ENCODE results near the gene MALRD1. TPM values are rescaled to one million over a fixed set of nuclear protein-coding genes. Genes with fewer than 3 reads are reported as not detected.

MALRD1 gene
- total RNA-seq, result not detected in 2 replicates

DNA sequence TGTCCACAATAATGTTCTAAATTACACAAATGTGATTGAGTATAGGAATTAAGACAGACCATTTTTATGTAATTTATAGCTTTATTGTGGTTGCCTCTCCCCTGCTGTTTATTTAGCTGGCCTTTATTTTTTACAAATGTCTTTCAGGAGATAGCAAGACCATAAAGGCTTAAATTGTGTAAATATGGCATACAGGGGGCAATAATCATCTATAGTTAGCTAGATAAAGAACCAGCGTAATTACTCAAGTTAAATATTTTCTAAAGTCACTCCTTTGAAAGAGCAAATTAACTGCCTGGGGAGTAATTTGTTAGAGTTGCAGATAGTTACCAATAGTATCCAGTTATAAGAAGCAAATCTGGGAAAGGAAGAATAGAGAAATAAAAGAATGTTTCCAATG lies at the start of gene MALRD1:
Gene MALRD1 (plus strand): TSS at position 313 of the 400 bp plus-strand sequence. CDS start 138 bp downstream, outside the sequence.
- Mint-ChIP-seq H3K4me3 (no peak within 1 kb of the TSS), H3K36me3 (ENCODE audit: low read depth) (no peaks in the 10 kb centered on the region), H3K27ac (no peak within 1 kb of the TSS), H3K27me3 (ENCODE audit: insufficient read depth) (peaks cover 1% of the 10 kb centered on the region), H3K4me1 (ENCODE audit: low read depth) (no peaks in the 10 kb centered on the region), H3K9me3 (peaks cover 4% of the 10 kb centered on the region)
- DNase-seq (ENCODE audit: low spot score), result no peak
- intact Hi-C loops (cut with micrococcal nuclease), result no loop called here

DNA sequence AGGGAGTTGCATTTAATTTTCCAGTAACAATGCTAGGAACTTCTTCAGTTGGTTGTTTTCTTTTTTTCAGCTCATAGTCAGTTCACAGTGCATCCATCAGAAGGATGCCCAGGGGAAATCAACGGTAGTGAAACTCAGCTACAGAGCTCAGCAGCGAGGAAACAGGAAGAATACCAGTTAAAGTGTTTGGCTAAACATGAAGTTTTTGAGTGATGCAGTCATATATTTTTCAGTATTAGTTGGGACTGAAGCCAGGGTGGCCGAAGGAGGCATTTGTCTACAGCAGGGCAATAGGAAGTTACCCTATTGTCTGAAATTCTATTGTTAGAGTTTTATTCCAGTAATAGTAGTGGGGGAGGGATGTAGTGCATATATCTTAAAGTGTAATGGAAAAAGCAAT lies 45.3 kb upstream of the MALRD1 start:
- no peak overlapping the region for H3K4me3 Mint-ChIP-seq
- intact Hi-C loops (cut with micrococcal nuclease), result no loop called here
- H3K9me3 Mint-ChIP-seq, result peaks cover 15% of the 10 kb centered on the region
- H3K27me3 Mint-ChIP-seq (ENCODE audit: insufficient read depth), result no peaks in the 10 kb centered on the region
- no peaks in the 10 kb centered on the region for H3K4me1 Mint-ChIP-seq (ENCODE audit: low read depth)
- no peak for DNase-seq (ENCODE audit: low spot score)
- no peak overlapping the region for H3K27ac Mint-ChIP-seq
- H3K36me3 Mint-ChIP-seq (ENCODE audit: low read depth), result no peaks in the 10 kb centered on the region

DNA sequence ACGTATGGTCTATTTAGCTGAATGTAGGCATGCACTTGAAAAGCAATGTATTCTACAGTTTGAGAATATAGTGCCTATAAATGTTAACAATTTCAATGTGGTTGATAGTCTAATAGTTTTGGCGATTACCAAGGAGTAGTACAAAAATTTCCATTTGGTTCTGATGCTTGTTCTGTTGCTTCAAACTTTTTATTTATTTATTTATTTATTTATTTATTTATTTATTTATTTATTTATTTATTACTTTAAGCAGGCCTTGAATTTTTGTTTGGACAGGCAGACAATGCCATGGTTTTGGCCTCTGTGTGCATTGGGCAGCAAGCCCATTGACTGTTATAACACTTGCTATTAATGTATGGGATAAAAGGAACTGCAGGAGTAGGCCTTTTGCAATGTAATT lies 36.5 kb upstream of the MALRD1 start:
- Mint-ChIP-seq H3K27me3 (ENCODE audit: insufficient read depth) (no peaks in the 10 kb centered on the region), H3K27ac (no peak overlapping the region), H3K9me3 (peaks cover 10% of the 10 kb centered on the region), H3K4me1 (ENCODE audit: low read depth) (no peaks in the 10 kb centered on the region), H3K36me3 (ENCODE audit: low read depth) (no peaks in the 10 kb centered on the region), H3K4me3 (no peak overlapping the region)
- DNase-seq (ENCODE audit: low spot score), result no peak
- intact Hi-C loops (cut with micrococcal nuclease), result no loop called here

DNA sequence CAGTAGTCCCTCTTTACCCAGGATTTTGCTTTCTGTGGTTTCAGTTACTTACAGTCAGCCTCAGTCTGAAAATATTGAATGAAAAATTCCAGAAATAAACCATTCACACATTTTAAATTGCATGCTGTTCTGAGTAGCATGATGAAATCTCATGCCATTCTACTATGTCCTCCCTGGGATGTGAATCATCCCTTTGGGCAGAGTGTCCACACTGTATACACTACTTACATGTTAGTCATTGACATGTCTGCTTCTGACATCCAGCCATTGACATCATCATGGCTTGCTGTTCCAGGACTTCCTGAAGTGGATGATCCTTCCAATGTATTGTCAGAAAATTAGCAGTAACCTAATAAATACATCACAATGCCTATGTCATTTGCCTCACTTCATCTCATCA lies 34.6 kb upstream of the MALRD1 start:
- intact Hi-C loops (cut with micrococcal nuclease), result no loop called here
- Mint-ChIP-seq H3K27me3 (ENCODE audit: insufficient read depth) (no peaks in the 10 kb centered on the region), H3K4me3 (no peak overlapping the region), H3K36me3 (ENCODE audit: low read depth) (no peaks in the 10 kb centered on the region), H3K27ac (no peak overlapping the region), H3K9me3 (peaks cover 10% of the 10 kb centered on the region), H3K4me1 (ENCODE audit: low read depth) (no peaks in the 10 kb centered on the region)
- no peak for DNase-seq (ENCODE audit: low spot score)

DNA sequence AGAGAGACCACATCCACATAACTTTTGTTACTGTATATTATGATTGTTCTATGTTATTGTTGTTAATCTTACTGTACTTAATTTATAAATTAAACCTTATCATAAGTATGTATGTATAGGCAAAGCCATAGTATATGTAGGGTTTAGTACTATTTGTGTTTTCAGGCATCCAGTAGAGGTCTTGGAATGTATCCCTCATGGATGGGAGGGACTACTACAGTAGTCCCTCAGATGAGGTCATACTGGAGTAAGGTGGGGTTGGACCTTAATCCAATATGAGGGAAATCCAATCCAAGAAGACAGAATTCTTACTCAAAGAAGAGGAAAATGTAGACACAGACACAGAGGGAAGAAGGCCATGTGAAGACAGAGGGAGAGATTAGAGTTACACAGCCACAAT lies 34.1 kb upstream of the MALRD1 start:
- Mint-ChIP-seq H3K4me3 (no peak overlapping the region), H3K4me1 (ENCODE audit: low read depth) (no peaks in the 10 kb centered on the region), H3K36me3 (ENCODE audit: low read depth) (no peaks in the 10 kb centered on the region), H3K27me3 (ENCODE audit: insufficient read depth) (no peaks in the 10 kb centered on the region), H3K9me3 (peaks cover 10% of the 10 kb centered on the region), H3K27ac (no peak overlapping the region)
- intact Hi-C loops (cut with micrococcal nuclease), result no loop called here
- no peak for DNase-seq (ENCODE audit: low spot score)

DNA sequence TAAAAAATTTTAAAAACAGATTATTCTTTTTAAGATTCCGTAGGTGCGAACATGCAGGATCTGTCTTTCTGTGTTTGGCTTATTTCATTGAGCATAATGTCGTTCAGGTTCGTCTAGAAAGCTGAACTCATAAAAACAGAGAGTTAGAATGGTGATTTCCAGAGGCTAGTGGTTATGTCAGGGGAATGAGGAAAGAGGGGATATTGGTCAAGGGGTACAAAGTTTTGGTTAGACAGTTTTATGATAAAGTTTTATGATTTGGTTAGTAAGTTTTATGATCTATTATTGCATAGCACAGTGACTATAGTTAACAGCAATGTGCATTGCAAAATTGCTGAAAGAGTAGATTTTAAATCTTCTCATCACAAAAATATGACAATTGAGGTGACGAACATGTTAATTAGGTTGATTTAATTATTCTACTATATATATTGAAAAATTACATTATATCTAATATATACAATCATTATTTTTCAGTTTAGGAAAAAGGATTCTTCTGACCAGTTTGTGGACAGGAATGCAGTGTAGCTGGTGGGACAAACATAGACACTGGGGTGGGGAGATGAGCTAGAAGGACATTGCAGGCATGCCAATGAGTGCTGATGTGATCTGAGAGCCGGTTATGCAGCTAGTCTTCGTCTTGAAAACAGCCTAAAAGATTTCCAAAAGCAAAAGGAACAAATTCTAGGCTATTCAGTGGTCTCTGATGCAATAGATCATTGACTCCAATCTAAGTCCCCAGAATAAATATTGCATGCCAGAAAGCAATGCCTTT lies 31.3 kb upstream of the MALRD1 start:
- Mint-ChIP-seq H3K4me3 (no peak overlapping the region), H3K27ac (no peak overlapping the region), H3K9me3 (peaks cover 5% of the 10 kb centered on the region), H3K27me3 (ENCODE audit: insufficient read depth) (no peaks in the 10 kb centered on the region), H3K4me1 (ENCODE audit: low read depth) (no peaks in the 10 kb centered on the region), H3K36me3 (ENCODE audit: low read depth) (no peaks in the 10 kb centered on the region)
- intact Hi-C loops (cut with micrococcal nuclease), result no loop called here
- DNase-seq (ENCODE audit: low spot score), result no peak

DNA sequence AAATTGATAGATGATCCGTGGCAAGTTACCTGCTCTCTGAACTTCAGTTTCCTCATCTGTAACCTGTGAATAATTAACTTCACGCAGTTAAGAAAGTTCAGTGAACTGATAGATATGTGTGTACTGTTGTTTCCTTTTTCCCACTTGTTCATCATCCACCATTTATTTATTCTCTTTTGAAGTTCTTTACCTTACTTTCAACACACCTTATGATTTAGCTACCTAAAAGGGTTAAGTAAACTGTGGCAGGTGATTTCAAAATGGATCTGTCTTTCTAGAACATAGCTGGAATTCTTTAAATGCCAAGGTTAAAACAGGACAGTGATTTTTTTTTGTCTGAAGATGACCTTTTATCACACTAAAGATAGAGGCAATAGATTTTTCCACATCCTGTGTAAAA lies 27.4 kb upstream of the MALRD1 start:
- H3K9me3 Mint-ChIP-seq, result no peaks in the 10 kb centered on the region
- DNase-seq (ENCODE audit: low spot score), result no peak
- H3K4me1 Mint-ChIP-seq (ENCODE audit: low read depth), result no peaks in the 10 kb centered on the region
- H3K4me3 Mint-ChIP-seq, result no peak overlapping the region
- no peak overlapping the region for H3K27ac Mint-ChIP-seq
- intact Hi-C loops (cut with micrococcal nuclease), result no loop called here
- no peaks in the 10 kb centered on the region for H3K27me3 Mint-ChIP-seq (ENCODE audit: insufficient read depth)
- H3K36me3 Mint-ChIP-seq (ENCODE audit: low read depth), result no peaks in the 10 kb centered on the region

- no peaks in the 10 kb centered on the region for H3K36me3 Mint-ChIP-seq (ENCODE audit: low read depth)
- intact Hi-C loops (cut with micrococcal nuclease), result no loop called here
- no peaks in the 10 kb centered on the region for H3K4me1 Mint-ChIP-seq (ENCODE audit: low read depth)
- H3K4me3 Mint-ChIP-seq, result no peak overlapping the region
- H3K27ac Mint-ChIP-seq, result no peak overlapping the region
- H3K27me3 Mint-ChIP-seq (ENCODE audit: insufficient read depth), result no peaks in the 10 kb centered on the region
- H3K9me3 Mint-ChIP-seq, result no peaks in the 10 kb centered on the region
- DNase-seq (ENCODE audit: low spot score), result no peak
Observed at GRCh38 chr10:19024611-19025010, 24.0 kb upstream of the MALRD1 start.

GRCh38 chr10:19031763-19032162 lies 16.8 kb upstream of the MALRD1 start:
- DNase-seq (ENCODE audit: low spot score), result no peak
- Mint-ChIP-seq H3K27me3 (ENCODE audit: insufficient read depth) (no peaks in the 10 kb centered on the region), H3K4me3 (no peak overlapping the region), H3K4me1 (ENCODE audit: low read depth) (no peaks in the 10 kb centered on the region), H3K27ac (no peak overlapping the region), H3K36me3 (ENCODE audit: low read depth) (no peaks in the 10 kb centered on the region), H3K9me3 (no peaks in the 10 kb centered on the region)
- intact Hi-C loops (cut with micrococcal nuclease), result no loop called here

DNA sequence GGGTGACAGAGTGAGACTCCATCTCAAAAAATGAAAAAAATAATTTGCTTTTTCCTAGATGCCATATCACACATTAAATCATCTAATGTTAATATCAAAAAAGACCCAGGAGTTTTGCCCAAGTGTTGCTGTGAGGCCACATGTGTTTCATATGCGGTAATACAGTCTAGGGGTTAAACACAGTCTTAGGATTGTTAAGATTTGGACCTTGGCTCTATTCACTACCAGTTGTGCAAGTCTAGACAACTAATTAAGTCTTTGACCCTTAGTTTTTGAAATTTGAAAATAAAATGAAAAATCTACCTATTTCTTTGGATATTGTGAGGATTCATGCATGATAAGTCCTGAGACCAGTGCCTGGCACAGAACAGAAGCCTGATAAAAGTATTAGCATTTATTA lies 14.9 kb upstream of the MALRD1 start:
- intact Hi-C loops (cut with micrococcal nuclease), result no loop called here
- Mint-ChIP-seq H3K9me3 (peaks cover 6% of the 10 kb centered on the region), H3K4me1 (ENCODE audit: low read depth) (no peaks in the 10 kb centered on the region), H3K36me3 (ENCODE audit: low read depth) (no peaks in the 10 kb centered on the region), H3K27ac (no peak overlapping the region), H3K27me3 (ENCODE audit: insufficient read depth) (no peaks in the 10 kb centered on the region), H3K4me3 (no peak overlapping the region)
- no peak for DNase-seq (ENCODE audit: low spot score)

GRCh38 chr10:19041171-19041570 lies 7.4 kb upstream of the MALRD1 start:
- H3K9me3 Mint-ChIP-seq, result peaks cover 6% of the 10 kb centered on the region

DNA sequence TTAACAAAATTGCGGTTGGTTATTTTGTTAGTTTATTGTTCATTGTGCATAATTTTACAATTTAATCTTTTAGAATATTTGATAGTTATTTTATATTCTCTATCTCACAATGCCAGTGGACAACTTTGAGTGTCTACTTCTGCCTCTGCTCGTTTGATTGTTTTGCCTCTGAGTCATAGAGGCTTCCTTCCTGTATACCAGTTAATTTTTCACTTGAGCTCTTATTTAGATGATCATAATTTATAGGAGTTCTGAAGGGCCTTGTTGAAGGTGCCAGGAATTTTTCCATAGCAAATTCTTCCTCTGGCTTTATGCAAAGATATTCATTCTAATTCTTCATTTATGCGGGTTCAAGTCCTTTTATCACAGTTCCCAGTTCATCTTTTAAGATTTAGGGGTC lies 5.2 kb upstream of the MALRD1 start:
- H3K4me3 Mint-ChIP-seq, result no peak overlapping the region
- no peaks in the 10 kb centered on the region for H3K4me1 Mint-ChIP-seq (ENCODE audit: low read depth)
- H3K27me3 Mint-ChIP-seq (ENCODE audit: insufficient read depth), result no peaks in the 10 kb centered on the region
- no peak overlapping the region for H3K27ac Mint-ChIP-seq
- no peaks in the 10 kb centered on the region for H3K36me3 Mint-ChIP-seq (ENCODE audit: low read depth)
- intact Hi-C loops (cut with micrococcal nuclease), result no loop called here
- H3K9me3 Mint-ChIP-seq, result no peaks in the 10 kb centered on the region
- no peak for DNase-seq (ENCODE audit: low spot score)

More at GRCh38 chr10:19041171-19041570, 7.4 kb upstream of the MALRD1 start:
- H3K27me3 Mint-ChIP-seq (ENCODE audit: insufficient read depth), result no peaks in the 10 kb centered on the region
- H3K4me3 Mint-ChIP-seq, result no peak overlapping the region
- no peaks in the 10 kb centered on the region for H3K4me1 Mint-ChIP-seq (ENCODE audit: low read depth)
- intact Hi-C loops (cut with micrococcal nuclease), result no loop called here
- H3K27ac Mint-ChIP-seq, result no peak overlapping the region
- no peaks in the 10 kb centered on the region for H3K36me3 Mint-ChIP-seq (ENCODE audit: low read depth)
- no peak for DNase-seq (ENCODE audit: low spot score)

GRCh38 chr10:19046679-19047078 lies 1.9 kb upstream of the MALRD1 start:
- Mint-ChIP-seq H3K4me1 (ENCODE audit: low read depth) (no peaks in the 10 kb centered on the region), H3K9me3 (peaks cover 4% of the 10 kb centered on the region), H3K36me3 (ENCODE audit: low read depth) (no peaks in the 10 kb centered on the region), H3K27ac (no peak overlapping the region), H3K4me3 (no peak overlapping the region), H3K27me3 (ENCODE audit: insufficient read depth) (peaks cover 1% of the 10 kb centered on the region)
- no peak for DNase-seq (ENCODE audit: low spot score)
- intact Hi-C loops (cut with micrococcal nuclease), result no loop called here

DNA sequence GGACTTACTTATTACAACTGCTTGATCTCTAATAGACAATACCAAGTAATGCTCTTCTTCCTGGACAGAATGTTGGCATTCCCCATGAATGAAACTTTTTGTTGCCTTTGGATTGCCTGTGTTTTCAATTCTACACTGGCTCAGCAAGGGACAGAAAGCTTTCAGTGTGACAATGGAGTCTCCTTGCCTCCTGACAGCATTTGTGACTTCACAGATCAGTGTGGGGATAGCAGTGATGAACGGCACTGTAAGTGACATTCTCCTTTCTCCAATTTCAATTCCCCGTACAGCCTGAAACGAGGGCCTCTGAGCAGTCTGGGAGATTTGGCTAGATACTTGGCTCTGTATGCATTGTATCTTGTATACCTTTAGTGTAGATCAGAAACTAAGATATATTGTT lies 290 bp downstream of the MALRD1 start:
- Mint-ChIP-seq H3K27me3 (ENCODE audit: insufficient read depth) (peaks cover 1% of the 10 kb centered on the region), H3K27ac (no peak overlapping the region), H3K4me1 (ENCODE audit: low read depth) (no peaks in the 10 kb centered on the region), H3K9me3 (peaks cover 4% of the 10 kb centered on the region), H3K36me3 (ENCODE audit: low read depth) (no peaks in the 10 kb centered on the region), H3K4me3 (no peak overlapping the region)
- intact Hi-C loops (cut with micrococcal nuclease), result no loop called here
- no peak for DNase-seq (ENCODE audit: low spot score)
